AG09319 (cell line): Measurements from ENCODE around the gene CNTN4.

Experiments
- DNase-seq: peaks from one replicate; pipeline ENCODE4 v3.0.0-alpha.2; 2010; ENCODE audit warnings: low read depth; ENCODE audit errors: extremely low read depth
- TF ChIP-seq, protein P1 (sequence below): IDR thresholded peaks from 2 replicates; pipeline ENCODE4 v1.5.1; 2011; ENCODE audit warnings: low read depth, mild to moderate bottlenecking, inconsistent platforms, low read length, moderate library complexity

CNTN4 gene

DNA sequence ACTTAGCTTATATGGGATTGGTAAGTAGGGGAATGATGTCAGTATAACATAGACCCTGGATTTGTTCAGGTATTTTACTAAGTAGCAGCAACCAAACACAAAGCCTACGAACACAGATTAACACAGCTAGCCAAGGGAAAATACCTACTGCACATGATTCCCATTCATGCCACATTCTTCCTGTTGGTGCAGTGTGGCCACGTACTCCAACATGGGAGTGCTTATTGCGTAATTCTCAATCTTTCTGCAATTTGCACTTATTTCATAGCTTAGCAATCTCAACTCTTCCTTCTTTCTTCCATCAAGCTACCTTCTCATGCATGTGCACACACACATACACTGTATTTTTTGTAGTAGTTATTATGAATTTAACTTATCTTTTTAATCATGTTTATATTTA lies 824.7 kb downstream of the CNTN4 start:
- TF ChIP-seq, protein P1, sequence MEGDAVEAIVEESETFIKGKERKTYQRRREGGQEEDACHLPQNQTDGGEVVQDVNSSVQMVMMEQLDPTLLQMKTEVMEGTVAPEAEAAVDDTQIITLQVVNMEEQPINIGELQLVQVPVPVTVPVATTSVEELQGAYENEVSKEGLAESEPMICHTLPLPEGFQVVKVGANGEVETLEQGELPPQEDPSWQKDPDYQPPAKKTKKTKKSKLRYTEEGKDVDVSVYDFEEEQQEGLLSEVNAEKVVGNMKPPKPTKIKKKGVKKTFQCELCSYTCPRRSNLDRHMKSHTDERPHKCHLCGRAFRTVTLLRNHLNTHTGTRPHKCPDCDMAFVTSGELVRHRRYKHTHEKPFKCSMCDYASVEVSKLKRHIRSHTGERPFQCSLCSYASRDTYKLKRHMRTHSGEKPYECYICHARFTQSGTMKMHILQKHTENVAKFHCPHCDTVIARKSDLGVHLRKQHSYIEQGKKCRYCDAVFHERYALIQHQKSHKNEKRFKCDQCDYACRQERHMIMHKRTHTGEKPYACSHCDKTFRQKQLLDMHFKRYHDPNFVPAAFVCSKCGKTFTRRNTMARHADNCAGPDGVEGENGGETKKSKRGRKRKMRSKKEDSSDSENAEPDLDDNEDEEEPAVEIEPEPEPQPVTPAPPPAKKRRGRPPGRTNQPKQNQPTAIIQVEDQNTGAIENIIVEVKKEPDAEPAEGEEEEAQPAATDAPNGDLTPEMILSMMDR, result no peak
- DNase-seq, result no peak

DNA sequence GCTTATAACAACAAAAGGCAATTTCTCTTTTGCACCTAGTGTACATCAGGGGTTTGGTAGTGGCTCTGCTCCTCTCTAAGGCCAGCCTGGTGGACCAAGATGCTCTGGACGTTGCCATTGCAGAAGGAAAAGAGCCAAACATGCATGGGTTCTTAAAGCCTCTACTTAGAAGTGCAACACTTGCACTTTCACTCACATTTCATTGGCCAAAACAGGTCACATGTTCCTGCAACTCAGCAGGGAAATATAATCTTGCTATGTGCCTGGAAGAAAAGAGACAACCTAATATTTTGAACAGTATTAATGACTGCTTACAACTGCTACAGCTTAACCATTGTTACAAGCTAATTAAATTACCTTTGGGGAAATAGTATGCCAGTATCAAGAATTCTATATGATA lies 828.6 kb downstream of the CNTN4 start:
- no peak for DNase-seq
- TF ChIP-seq, protein P1, result no peak

DNA sequence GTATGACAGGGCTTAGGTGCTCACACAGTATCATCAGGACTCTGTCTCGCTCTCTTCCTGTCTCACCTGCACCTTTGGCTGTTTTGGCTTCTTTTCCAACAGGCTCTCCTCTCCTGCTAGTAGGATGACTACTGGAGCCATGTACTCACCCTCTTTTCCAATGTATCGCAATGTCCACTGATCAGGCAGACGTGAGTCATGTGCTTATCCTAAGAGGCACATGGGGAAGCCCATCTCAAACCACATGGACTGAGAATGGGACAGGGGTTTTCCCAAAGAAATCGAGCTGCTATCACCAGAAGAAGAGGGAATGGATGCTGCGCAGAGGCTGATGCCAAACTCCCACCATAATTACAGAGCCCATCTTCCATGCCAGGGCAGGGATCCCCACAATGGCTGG lies 830.9 kb downstream of the CNTN4 start:
- no peak for DNase-seq
- TF ChIP-seq, protein P1, result no peak

DNA sequence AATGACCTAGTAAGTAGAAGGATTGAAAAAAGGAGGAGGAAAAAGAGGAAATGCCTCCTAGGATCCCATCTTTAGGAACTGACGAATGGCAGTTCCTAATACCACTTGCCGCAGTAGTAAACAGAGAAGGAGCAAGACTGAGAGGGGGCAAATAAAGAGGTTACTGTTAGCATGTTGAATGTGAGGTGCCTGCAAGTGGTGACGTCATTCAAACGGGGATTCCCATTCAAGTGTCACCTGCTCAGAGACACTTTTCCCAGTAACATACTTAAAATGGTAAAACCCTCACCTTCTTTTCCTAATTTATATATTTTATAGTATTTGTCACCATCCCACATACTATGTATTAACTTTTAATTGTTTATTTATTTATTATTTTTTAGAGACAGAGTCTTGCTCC lies 832.6 kb downstream of the CNTN4 start:
- TF ChIP-seq, protein P1, result no peak
- DNase-seq, result no peak

DNA sequence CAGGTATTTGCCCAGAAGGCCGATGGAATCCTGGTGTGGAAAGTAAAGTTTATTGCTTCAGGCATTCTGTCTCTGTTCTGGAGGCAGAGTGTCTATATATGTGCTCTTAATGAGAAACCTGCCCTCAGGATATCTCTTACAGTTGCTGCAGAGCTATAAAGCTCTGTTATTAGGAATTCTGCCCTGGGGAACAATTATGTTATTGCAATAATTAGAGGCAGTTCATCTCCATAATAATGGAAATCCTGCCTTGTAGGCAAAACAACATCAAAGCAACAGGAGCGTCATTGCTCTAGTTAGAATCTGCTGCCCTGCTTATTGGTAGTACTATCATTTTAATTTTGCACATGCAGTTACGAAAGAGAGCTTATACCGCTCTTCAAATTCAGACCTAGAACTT lies 835.9 kb downstream of the CNTN4 start:
- TF ChIP-seq, protein P1, result no peak
- no peak for DNase-seq

DNA sequence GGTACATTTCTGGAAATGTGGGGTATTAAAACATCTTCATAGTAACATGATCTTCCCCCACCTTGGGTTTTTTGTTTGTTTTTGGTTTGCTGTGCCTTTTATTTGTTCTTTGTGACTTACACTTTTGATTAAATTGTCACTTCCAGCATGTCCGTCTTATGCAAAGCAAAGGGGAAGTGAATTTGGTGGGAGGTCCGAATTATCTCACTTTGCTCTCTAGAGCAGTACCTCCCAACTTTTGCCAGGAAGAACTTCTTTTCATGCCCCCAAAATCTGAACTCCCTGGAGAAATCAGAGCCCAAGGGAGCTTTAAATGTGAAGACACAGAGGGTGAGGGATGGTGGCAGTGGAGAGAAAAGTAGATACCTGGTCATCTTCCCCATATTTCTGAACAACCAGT lies 838.4 kb downstream of the CNTN4 start:
- no peak for DNase-seq
- TF ChIP-seq, protein P1, result no peak

DNA sequence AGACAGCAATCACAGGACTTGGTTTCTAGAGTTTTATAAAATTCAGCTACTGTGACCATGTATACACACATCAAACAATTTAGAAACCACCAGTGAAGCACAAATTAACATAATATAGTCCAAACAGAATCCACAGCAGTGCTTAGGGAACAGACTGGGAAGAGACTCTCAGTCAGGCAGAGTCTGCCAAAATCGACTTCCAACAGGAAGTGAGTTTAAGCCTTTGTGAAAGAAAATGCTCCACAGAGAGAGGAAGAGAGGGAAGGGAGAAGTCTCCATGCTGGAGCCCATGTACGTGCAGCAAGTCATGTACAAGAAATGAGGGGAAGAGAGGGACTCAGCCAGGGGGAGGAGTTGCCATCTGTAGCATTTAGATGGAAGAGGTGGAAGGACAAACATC lies 838.9 kb downstream of the CNTN4 start:
- TF ChIP-seq, protein P1, result no peak
- DNase-seq, result no peak
